Glutamatergic neuron (in vitro differentiated cells): ENCODE measurements around the gene CLEC12A. TPM values are rescaled to one million over a fixed set of nuclear protein-coding genes. Genes with fewer than 3 reads are reported as not detected.

ENCODE experiments used
- DNase-seq: peaks from one replicate; pipeline ENCODE4 v3.0.0; 2022
- H3K27ac Mint-ChIP-seq: one replicate; pipeline ENCODE4 v1.8.0; 2020; ENCODE audit warnings: mild to moderate bottlenecking, mixed read lengths, inconsistent platforms; ENCODE audit not compliant: unreplicated experiment
- H3K27me3 Mint-ChIP-seq: one replicate; pipeline ENCODE4 v1.8.0; 2020; ENCODE audit warnings: mild to moderate bottlenecking, moderate library complexity, mixed read lengths, inconsistent platforms; ENCODE audit not compliant: unreplicated experiment
- H3K36me3 Mint-ChIP-seq: one replicate; pipeline ENCODE4 v1.8.0; 2020; ENCODE audit warnings: mild to moderate bottlenecking, mixed read lengths, inconsistent platforms; ENCODE audit not compliant: unreplicated experiment
- H3K4me1 Mint-ChIP-seq: one replicate; pipeline ENCODE4 v1.8.0; 2020; ENCODE audit warnings: mild to moderate bottlenecking, low read depth, mixed read lengths, inconsistent platforms; ENCODE audit not compliant: unreplicated experiment
- H3K4me3 Mint-ChIP-seq: one replicate; pipeline ENCODE4 v1.8.0; 2020; ENCODE audit warnings: mild to moderate bottlenecking, mixed read lengths, inconsistent platforms; ENCODE audit not compliant: unreplicated experiment
- H3K9me3 Mint-ChIP-seq: one replicate; pipeline ENCODE4 v1.8.0; 2020; ENCODE audit warnings: mild to moderate bottlenecking, moderate library complexity, mixed read lengths, inconsistent platforms; ENCODE audit not compliant: unreplicated experiment
- total RNA-seq: library from RNA; stranded (reverse); fragmentation: NEBNext Ultra II Directional; extraction: Animal tissue kit (Norgen Biotek cat#: 25700); gene quantifications from one replicate; pipeline ENCODE4 v1.2.1, GENCODE V29; 2021; ENCODE audit not compliant: unreplicated experiment
- TF ChIP-seq, protein P1 (sequence below): fragments of 200-600 bp; sonication (generic); IDR thresholded peaks from one replicate; pipeline ENCODE4 v1.5.0; 2021; ENCODE audit not compliant: partially characterized antibody, unreplicated experiment

Gene CLEC12A
- total RNA-seq, 1 donor from 2014 or later: not detected

DNA sequence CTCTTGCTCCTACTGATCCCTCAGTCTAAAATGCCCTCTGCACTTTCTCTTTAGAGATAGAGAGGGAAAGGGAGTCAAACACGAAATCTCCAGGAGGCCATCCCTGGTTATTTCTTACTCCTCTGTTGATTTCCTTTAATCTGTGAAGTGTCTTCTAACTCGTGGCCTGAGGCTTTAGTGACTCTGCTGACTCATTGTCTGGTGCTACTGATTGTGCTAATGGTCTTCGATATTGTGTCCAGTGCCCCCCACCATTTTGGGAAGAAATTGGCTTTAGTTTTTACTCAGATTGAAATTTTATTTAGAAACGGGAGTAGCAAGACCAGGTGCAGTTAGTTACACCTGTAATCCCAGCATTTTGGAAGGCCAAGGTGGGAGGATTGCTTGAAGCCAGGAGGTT, 60.1 kb downstream of the CLEC12A start:
- H3K4me1 Mint-ChIP-seq: no peaks in the 10 kb centered on the region
- no peak overlapping the region for H3K27ac Mint-ChIP-seq
- no peaks in the 10 kb centered on the region for H3K9me3 Mint-ChIP-seq
- DNase-seq: no peak
- peaks cover 2% of the 10 kb centered on the region for H3K27me3 Mint-ChIP-seq
- TF ChIP-seq, protein P1, sequence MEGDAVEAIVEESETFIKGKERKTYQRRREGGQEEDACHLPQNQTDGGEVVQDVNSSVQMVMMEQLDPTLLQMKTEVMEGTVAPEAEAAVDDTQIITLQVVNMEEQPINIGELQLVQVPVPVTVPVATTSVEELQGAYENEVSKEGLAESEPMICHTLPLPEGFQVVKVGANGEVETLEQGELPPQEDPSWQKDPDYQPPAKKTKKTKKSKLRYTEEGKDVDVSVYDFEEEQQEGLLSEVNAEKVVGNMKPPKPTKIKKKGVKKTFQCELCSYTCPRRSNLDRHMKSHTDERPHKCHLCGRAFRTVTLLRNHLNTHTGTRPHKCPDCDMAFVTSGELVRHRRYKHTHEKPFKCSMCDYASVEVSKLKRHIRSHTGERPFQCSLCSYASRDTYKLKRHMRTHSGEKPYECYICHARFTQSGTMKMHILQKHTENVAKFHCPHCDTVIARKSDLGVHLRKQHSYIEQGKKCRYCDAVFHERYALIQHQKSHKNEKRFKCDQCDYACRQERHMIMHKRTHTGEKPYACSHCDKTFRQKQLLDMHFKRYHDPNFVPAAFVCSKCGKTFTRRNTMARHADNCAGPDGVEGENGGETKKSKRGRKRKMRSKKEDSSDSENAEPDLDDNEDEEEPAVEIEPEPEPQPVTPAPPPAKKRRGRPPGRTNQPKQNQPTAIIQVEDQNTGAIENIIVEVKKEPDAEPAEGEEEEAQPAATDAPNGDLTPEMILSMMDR: no peak
- H3K36me3 Mint-ChIP-seq: no peaks in the 10 kb centered on the region
- H3K4me3 Mint-ChIP-seq: no peak overlapping the region

GRCh38 chr12:10031771-10032175, 60.6 kb downstream of the CLEC12A start:
- Mint-ChIP-seq H3K36me3 (no peaks in the 10 kb centered on the region), H3K27ac (no peak overlapping the region), H3K4me1 (no peaks in the 10 kb centered on the region), H3K9me3 (no peaks in the 10 kb centered on the region), H3K4me3 (no peak overlapping the region), H3K27me3 (peaks cover 2% of the 10 kb centered on the region)
- no peak for DNase-seq
- TF ChIP-seq, protein P1: no peak

DNA sequence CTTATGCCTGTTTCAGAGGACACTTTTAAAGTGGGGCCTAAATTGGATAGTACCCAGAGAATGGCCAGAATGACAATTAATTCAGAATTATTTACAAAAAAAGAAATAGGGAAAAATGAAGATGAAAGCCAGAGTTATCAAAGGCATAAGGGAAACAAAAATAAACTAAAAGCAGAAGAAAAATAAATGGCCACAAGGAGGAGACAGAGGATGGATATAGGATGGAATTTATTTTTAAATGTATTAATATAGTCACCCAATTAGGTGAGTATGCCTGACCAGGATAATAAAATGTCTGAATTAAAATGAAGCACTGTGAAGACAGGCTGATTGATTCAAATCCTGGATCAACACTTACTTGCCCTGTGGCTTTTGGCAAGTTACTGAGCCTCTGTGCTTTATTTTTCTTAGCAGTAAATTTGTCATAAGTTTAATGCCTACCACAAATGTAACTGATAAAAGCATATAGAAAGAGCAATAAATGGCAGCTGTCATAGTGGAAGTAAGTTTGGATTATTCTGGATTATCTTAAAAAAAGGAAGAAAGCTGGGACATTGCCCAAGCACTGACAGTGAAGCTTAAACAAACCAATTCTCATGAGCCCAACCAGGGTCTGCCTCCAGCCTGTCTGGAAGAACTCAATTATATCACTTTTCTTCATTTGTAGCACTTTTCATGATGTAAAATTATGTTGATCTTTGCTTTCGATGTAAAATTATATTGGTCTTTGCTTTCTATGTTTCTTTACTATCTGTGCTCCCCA, 62.8 kb downstream of the CLEC12A start:
- Mint-ChIP-seq H3K36me3 (no peaks in the 10 kb centered on the region), H3K27me3 (peaks cover 2% of the 10 kb centered on the region), H3K27ac (no peak overlapping the region), H3K4me3 (no peak overlapping the region), H3K4me1 (no peaks in the 10 kb centered on the region), H3K9me3 (no peaks in the 10 kb centered on the region)
- TF ChIP-seq, protein P1: peak; percentile 46
- DNase-seq: no peak

Other genes with a start within 250 kb of the CLEC12A start
- gene CLECL1, start 238.3 kb upstream of the CLEC12A start, total RNA-seq: not detected
- gene CD69, start 210.5 kb upstream of the CLEC12A start, total RNA-seq: not detected
- gene KLRF1, start 143.9 kb upstream of the CLEC12A start, total RNA-seq: not detected
- gene CLEC2B, start 102.1 kb upstream of the CLEC12A start, total RNA-seq: not detected
- gene KLRF2, start 89.9 kb upstream of the CLEC12A start, total RNA-seq: not detected
- gene CLEC2A, start 39.0 kb upstream of the CLEC12A start, total RNA-seq: not detected
- gene CLEC1B, start 27.7 kb downstream of the CLEC12A start, total RNA-seq: not detected
- not detected for gene CLEC12B, start 39.2 kb downstream of the CLEC12A start, total RNA-seq
- gene CLEC9A, start 59.3 kb downstream of the CLEC12A start, total RNA-seq: not detected
- not detected for gene CLEC1A, start 127.6 kb downstream of the CLEC12A start, total RNA-seq
- gene CLEC7A, start 158.8 kb downstream of the CLEC12A start, total RNA-seq: not detected
- gene OLR1, start 200.7 kb downstream of the CLEC12A start, total RNA-seq: not detected
- not detected for gene TMEM52B, start 207.6 kb downstream of the CLEC12A start, total RNA-seq
- gene GABARAPL1, start 241.5 kb downstream of the CLEC12A start, total RNA-seq: 110 TPM